GM18858 (cell line): ENCODE results near the gene TRHDE.

Experiments
- ATAC-seq: cut with Tn5 transposase; IDR thresholded peaks from one replicate; pipeline ENCODE4 v1.9.1; 2021; ENCODE audit not compliant: unreplicated experiment

The TRHDE gene

DNA sequence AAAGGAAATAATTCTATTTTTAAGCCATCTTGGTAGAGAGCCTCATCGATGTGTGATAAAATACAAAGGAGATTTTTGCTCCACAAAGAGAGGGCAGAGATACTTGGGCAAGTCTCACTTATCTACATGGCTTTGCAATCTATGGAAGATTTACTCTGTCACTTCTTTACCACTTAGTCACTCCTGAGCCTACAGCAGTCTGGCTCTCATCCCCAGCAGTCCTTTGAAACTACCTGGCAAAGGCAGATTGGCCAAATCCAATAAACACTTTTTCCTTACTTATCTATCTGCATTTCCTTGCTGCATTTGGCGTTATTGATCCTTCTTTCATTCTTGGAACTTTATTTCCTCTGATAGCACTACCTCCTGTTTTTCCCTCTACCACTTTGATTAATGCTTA is 170.0 kb downstream of the TRHDE start:
- no peak for ATAC-seq

DNA sequence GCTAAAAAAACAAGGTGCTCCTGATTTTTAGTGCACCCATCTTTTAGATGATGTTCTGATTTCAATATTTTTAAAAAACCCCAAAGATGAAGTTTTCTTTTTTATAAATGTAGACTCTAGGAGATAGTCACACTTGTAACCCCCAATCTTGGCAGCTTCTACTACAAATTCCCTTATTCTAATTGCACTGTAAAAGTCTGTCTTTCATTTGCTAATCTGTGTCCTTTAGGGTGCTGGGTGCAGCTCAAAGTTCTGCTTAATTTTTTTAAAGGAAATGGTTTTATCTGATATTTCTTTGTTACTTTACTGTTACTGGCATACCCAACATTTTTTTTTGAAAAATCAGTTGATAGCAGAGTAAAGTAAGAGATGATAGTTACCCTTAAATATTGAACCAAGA is 172.0 kb downstream of the TRHDE start:
- no peak for ATAC-seq

DNA sequence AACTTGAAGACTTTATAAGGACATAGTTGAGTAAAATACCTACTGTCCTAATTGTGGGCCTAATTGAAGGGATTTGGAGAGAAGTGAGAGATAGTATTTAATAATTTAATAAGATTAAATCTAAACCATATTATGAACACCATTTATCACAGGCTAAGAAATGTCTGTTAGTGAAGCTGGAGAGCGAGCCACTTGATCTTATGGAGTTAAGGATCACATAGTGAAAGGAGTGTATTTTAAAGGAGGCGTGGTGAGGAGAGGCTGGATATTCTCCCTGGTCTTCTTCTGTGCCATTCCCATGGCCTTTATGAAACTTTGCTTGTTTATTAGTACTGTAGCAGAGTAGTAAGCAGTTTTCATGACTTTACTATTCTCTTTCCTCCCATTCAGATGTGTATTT is 172.4 kb downstream of the TRHDE start:
- ATAC-seq = no peak

DNA sequence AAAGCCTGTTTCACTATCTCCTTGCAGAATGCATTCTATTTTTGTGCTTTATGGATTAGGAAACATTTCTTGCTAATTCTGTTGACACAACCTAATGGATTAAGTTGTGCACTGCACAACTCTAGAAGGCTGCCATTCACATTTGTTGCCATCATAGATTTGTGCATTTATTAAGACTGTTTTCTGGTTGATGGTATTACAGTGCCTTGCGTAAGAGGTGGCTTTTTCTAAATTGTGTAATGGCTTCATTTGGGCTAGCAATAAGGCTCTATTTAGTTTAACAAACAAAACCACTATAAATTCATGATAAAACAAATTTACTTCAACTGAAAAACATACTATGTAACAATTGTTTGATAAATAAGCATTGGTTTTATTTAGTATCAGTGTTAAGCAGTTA is 175.9 kb downstream of the TRHDE start:
- ATAC-seq = no peak

DNA sequence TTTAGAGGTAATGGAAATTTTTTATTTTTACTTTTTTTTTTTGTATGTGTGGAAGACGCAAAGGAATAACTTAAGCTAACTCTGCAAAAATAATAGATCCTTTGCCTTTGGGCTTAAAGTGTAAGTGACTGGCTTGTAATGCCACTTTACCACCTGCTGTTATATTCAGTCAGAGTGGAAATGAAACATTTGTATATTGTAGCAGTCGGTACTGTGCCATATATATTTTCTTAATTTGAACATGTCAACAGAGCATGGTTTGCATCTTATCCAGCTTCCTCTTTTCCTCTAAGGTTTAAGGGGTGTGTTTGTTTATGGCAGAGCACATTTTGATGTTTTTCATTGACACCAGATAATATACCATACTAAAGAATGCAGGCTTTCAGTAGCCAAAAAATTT is 176.6 kb downstream of the TRHDE start:
- no peak for ATAC-seq

DNA sequence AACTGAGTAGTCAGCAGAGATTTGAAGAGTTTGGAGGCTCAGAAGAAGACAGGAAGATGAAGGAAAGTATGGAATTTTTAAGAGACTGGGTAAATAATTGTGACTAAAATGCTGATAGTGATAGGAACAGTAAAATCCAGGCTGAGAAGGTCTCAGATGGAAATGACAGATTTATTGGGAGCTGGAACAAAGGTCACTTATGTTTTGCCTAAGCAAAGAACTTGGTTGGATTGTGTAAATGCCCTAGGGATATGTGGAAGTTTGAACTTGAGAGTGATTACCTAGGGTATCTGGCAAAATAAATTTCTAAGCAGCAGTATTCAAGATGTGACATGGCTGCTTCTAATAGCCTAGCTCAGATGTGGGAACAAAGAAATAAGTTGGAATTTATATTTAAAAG is 180.9 kb downstream of the TRHDE start:
- ATAC-seq = no peak

DNA sequence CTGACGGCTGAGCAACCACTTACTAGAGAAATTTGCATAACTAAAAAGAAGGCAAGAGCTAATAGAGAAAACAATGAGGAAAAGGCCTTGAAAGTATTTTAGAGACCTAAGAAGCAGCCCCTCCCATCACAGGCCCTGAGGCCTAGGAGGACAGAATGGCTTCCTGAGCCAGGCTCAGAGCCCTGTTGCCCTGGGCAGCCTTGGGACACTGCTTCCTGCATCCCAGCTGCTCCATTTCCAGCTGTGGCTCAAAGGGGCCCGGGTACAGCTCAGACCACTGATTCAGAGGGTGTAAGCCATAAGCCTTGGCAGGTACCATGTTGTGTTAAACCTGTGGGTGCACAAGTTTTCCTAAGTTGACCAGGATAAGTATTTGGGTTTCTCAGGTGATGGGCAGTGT is 181.4 kb downstream of the TRHDE start:
- ATAC-seq = no peak

DNA sequence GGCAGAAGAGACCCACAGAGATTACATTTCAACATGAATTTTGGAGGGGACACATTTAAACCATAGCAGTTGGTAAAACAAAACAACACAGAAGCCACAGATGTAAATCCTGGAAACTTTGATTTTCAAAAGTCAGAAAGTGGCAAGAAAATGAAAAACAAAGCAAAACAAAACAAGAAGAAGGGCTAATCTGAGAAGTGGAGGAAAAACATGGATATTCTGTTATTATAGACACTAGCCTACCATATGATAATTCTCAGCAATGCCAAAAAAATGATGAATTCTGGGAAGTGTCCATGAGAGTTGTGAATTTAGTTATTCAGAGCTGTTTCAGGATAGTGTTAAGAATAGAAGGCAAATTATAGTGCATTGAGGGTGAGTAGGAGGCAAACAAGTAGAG is 192.3 kb downstream of the TRHDE start:
- no peak for ATAC-seq

DNA sequence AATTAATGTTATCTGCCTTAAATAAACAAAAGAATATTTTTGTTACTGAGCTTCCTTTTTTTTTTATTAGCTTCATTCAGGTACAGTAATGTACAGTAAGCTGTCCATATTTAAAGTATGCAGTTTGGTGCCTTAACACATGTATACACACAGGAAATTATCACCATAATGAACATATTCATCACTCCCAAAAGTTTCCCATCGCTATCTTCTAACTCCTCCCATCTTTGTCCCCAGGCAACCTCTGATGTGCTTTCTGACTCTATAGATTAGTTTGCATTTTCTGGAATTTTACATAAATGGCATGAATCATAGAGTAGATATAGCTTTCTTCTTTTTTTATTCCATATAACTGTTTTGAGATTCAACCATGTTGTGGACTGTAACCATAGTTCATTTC is 193.0 kb downstream of the TRHDE start:
- no peak for ATAC-seq

DNA sequence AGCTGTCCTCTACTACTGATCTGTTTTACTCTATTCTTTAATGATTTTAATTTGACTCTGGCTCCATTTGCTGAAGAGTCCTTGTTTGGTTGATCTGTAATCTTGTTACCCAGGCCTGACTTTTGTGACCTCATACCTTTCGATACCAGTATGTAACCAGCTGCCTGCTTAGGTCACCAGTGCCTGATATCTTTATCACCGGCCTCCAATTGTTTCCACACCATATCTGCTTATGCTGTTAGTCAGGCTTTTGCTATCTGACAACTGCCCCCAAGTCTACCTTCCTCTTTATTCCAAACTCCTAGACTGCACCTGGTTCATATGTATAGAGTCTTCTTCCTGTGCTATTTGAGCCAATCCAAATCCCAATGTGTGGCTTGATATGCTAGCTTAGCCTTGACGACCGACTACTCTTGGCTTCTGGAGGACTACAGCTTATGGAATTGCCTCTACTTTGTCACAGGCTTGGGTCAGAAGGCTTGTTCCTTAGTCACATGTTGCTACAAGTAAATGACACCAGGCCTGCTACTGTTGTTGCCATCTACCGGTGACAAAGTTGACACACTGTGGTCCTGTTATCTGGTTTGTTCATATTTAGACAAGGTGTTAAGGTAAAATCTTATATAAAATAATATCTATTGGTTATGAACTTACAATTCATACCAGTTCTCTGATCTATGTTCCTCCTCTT is 193.9 kb downstream of the TRHDE start:
- no peak for ATAC-seq

DNA sequence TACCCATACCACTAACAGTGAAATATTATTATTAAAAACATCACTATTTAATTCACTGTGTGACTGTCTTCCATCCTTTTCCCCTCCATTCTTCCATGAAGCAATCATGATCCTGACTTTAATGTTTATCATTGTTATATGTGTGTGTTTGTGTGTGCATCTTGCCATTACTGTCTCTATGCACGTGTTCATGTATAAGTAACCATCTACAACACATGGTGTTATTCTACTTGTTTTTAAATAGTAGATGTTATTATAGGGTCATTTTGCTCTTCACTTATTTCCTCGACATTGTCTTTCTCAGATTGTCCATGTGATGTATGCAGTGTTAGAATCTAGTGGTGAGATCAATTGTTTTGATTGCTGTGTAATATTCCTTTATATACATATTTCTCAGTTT is 195.8 kb downstream of the TRHDE start:
- no peak for ATAC-seq

DNA sequence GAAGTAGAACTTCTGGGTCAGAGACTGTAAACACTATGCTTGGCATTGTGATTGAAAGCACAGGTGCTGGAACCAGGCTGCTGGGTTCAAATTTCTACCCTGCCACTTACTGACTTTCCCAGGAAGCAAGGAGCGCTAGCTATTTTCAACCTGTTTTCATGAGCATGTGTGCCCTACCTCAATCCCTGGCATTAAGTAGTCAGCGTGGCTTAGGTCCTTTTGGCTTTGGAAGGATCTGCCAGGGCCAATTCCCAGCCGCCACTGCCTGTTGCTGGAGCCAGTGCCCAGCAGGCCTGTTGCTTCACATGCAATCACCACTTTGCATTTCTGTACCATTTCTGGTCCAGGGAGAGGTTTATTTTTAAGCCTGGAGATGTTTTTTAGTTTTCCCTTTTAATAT is 196.3 kb downstream of the TRHDE start:
- no peak for ATAC-seq

DNA sequence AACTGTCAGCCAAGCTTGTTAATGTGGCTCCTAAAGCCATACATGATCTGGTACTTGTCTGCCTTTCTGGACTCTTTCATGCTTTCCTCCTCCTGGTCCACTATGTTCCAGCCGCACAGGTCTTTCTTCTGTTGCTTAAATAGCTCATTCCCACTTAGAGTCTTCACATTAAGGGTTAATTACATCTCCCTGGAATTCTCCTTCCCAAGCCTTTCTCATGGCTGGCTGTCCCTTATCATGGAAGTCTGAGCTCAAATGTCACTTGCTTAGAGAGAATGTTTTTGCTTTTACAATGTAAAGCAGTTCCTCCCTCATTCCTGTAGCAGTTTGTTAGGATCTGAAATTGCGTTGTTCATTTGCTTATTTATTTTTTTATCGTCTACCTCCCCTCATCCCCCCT is 199.6 kb downstream of the TRHDE start:
- no peak for ATAC-seq

DNA sequence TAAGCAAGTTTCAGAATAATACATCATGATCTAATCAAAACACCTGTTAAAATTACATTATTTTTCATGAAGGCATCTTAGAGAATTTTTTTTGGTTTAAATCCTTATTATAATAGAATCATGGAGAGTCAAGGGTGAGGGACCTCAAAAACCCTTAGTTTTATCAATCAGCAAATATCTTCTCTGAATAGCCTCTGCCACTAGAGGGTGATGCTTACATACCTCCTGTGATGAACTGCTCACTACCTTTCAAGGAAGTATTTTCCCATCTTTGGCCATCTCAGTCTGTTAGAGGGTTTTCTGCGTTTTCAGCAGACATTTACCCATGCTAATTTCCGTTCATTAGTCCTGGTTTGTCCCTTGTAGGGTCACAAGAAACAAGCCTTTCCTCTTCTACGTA is 200.2 kb downstream of the TRHDE start:
- no peak for ATAC-seq

DNA sequence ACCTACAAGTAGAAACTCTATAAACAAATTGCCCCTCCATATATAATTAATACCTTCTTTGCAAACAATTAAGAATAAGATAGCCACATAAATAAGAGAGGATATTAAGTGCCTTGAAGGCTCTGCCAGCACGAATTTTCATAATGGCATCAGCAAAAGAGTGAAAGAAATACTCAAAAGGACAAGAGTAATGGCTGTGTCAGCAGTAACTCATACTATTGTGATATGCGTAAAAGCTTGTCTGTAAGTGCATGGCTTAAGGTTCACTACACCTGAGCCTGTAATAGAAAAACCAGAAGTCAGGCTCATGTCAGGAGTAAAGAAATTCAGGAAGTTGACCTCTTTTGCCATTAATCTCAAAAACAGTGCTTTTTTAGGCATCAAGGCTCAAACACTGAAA is 204.1 kb downstream of the TRHDE start:
- no peak for ATAC-seq

DNA sequence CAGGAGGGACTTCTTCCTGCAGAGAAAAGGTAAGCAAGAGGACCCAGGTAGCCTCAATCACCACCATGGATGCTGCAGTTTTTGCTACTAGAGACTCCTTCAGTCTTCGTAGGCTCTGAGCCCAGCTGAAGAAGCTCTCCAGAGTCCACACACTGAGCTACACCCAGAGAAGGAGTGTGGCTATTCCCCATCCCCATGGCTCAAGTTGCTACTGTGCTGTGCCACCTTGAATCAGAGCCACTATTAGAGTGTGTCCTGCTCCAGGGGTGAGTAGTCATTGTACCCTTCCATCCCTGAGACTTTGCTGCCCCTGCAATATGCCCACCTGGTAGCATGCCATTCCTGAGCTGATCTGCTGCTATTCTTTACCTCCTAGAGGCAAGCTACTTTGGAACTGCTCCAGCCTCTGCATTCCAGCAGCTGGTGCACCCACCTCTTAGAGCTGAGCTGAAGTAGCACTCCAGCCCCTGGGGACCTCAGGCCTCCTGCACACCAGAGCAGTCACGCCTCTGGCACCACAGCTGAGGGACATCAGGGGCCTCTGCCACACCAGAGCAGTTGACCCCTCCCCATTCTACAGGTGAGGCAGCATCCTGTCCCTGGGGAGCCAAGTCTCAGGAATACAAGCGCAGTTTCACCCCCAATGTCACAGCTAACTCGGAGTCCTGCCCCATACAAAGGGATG is 213.0 kb downstream of the TRHDE start:
- ATAC-seq = no peak

DNA sequence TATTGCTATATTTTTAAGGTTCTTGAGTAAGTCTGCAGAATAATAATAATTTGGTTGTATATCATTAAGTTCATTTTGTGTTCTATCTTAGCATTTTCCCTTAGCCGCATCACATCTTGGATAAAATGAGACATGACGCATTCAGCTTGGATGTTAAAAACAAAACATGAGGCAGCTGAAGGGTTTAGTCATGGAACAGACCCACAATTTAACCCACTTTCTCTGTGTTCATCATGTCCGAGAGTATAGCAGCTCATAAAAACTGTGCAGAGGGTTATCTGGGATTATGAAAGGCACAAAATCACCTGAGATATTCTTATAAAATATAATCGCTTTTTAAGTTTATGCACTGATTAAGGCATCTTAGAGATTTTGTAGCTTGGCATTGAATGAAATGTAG is 219.3 kb downstream of the TRHDE start:
- ATAC-seq = no peak

DNA sequence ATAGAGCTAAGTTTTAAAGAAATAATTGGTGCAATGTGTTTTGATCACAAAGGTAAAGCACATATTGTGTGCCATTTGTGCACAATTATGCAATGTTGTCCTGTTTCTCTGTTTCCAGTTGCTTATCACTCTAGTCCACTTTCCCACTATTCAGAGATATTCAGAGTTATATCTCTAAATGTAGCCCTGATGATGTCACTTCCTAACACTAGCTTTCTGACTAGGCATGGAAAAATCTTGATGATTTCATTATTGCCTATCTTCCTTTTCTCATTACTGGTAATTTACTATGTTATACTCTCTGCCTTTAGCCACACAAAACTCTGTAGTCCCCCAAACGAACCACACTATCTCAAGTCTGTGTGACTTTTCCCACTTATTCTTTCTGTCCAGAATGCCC is 221.2 kb downstream of the TRHDE start:
- ATAC-seq = no peak

DNA sequence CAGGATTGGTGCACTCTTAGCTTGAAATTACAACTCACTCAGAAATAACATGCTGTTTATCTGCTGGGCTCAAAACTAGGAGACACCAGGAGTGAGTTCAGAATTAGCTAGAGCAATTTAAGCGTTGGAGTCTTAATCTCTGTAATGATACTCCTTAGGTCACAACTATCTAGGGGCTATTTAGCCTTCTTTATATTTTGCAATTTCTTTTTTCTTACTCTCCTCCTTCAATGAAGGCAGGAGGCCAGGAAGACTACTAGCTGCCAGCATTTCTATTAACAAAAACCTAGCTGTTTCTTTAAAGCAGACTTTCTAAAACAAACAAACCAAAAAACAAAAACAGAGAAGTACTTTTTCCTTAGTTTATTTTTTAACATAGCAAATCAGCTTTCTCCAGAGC is 226.2 kb downstream of the TRHDE start:
- no peak for ATAC-seq

DNA sequence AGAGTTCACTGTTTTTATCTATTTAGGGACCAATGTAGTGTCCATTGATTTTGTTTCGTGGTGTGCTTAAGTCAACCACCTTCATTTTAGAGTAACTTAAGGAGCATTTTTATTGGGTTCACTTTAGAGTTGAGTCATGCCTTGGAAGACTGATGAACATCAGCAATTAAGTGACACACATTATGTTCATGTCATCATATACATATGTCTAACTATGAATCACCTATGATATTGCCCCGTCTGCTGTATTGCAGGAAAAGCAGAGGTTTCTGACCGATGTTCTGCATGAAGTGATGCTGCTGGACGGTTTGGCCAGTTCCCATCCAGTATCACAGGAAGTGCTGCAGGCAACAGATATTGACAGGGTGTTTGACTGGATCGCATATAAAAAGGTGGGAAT is 227.1 kb downstream of the TRHDE start:
- no peak for ATAC-seq

DNA sequence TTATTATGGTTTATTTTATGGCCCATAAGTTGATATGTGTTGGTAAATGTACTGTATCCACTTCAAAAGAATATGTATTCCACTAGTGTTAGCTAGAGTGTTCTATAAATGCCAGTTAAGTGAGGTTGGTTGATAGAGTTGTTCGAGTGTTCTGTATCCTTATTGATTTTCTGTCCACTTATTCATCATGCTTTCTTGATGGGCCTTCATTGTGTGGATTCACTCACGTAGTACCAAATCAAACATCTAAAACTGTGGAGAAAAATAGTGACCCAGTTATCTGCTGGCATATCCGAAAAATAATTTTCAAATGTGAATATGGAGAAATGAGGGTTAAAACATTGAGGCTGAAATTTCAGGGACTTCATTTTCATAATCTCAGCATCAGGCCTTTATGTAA is 230.4 kb downstream of the TRHDE start:
- ATAC-seq = no peak

DNA sequence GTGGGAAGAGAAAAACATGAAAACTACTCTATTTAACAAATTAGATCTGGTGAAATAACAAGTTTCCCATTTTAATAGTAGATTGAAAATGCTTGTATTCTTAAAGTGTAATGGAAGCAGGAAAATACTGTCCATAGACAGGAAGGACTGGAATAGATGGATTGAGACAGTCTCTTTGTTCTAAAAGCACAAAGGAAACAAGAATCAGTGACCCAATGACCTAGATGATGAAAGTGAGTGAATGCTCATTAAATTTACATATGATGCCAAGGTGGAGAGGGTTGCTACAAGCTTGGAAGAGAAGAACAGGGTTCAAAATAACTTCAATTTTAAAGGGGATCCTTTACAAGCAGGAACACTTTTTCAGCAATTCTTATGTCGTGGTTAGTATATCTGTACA is 233.1 kb downstream of the TRHDE start:
- no peak for ATAC-seq

DNA sequence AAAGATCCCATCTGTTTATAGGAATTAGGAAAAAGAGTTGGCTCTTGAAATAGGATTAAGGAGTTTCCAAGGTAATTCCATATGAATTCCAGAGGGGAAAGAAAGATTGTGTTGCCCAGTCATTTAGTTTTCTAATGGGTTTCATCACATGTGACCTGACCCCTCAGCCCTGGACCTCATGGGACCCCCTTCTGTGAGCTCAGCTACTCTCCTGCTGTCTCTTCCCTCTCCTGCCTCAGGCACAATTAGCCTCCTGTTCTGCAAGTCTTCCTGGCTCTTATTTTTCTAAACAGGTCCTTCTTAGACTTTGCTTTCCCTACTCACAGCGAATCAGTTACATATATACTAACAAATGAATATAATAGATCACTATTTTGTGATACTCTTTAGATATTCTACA is 237.7 kb downstream of the TRHDE start:
- ATAC-seq = no peak
